SK-N-SH (cell line): ENCODE results near the gene SLC24A4. TPM values are rescaled to one million over a fixed set of nuclear protein-coding genes. Genes with fewer than 3 reads are reported as not detected.

ENCODE experiments used
- CTCF ChIA-PET: fragments of 300-600, 350-600 bp; formaldehyde crosslinking; extraction: SDS; loops from one replicate; lab custom pipeline; 2021; lab: Yijun Ruan, JAX
- POLR2A ChIA-PET: fragments of 350-600 bp; sonication (Branson Sonifier 250); formaldehyde crosslinking; extraction: SDS; loops from one replicate; lab custom pipeline; 2020; ENCODE audit warnings: antibody characterized with exemption, inconsistent platforms; lab: Yijun Ruan, JAX
- DNase-seq: peaks from one replicate; pipeline ENCODE4 v3.0.0; 2012
- H2AFZ ChIP-seq: fragments of 200-600 bp; sonication (generic); 2 replicates; pipeline ENCODE4 v1.8.1; 2016; ENCODE audit warnings: antibody characterized with exemption, mild to moderate bottlenecking, low read depth
- H3F3A ChIP-seq: fragments of 200-600 bp; sonication (generic); replicated peaks from 2 replicates; pipeline ENCODE3; 2016; ENCODE audit warnings: antibody characterized with exemption, mild to moderate bottlenecking; ENCODE audit not compliant: insufficient read depth
- H3K27ac ChIP-seq, 2 experiments: fragments of 200-500 bp in 1 of 2; fragments of 200-600 bp in 1 of 2; sonication (Bioruptor generic) in 1 of 2; sonication (generic), shearing (Covaris generic) in 1 of 2; 2 replicates each; pipeline versions ENCODE4 v1.5.1 to v1.6.1; 2014 to 2016; ENCODE audit warnings: low read depth in 2 of 2, inconsistent platforms in 1 of 2, low read length in 1 of 2, mild to moderate bottlenecking in 1 of 2, mixed read lengths in 1 of 2
- H3K27me3 ChIP-seq: fragments of 200-600 bp; sonication (generic), shearing (Covaris generic); 2 replicates; pipeline ENCODE4 v1.6.1; 2016; ENCODE audit warnings: mixed run types; ENCODE audit not compliant: insufficient read depth
- H3K36me3 ChIP-seq, 2 experiments: fragments of 200-500 bp in 1 of 2; fragments of 200-600 bp in 1 of 2; sonication (Bioruptor generic) in 1 of 2; sonication (generic) in 1 of 2; replicated peaks in 1 of 2; 2 replicates each; pipeline versions ENCODE3 to v1.5.1; 2014 to 2016; ENCODE audit warnings: low read length in 1 of 2, mild to moderate bottlenecking in 1 of 2; ENCODE audit not compliant: insufficient read depth in 2 of 2, control insufficient read depth in 1 of 2
- H3K4me1 ChIP-seq, 2 experiments: fragments of 200-500 bp in 1 of 2; fragments of 200-600 bp in 1 of 2; sonication (Bioruptor generic) in 1 of 2; sonication (generic), shearing (Covaris generic) in 1 of 2; 2 replicates each; pipeline versions ENCODE4 v1.5.1 to v1.6.1; 2014 to 2016; ENCODE audit warnings: low read depth in 1 of 2, low read length in 1 of 2, mixed run types in 1 of 2; ENCODE audit not compliant: insufficient read depth in 2 of 2, control insufficient read depth in 1 of 2
- H3K4me2 ChIP-seq: fragments of 200-600 bp; sonication (generic), shearing (Covaris generic); 2 replicates; pipeline ENCODE4 v1.6.1; 2017; ENCODE audit warnings: mixed run types
- H3K4me3 ChIP-seq, 2 experiments: fragments of 200-500 bp in 1 of 2; fragments of 200-600 bp in 1 of 2; sonication (Bioruptor generic) in 1 of 2; sonication (generic), shearing (Covaris generic) in 1 of 2; 2 replicates each; pipeline versions ENCODE4 v1.5.1 to v1.8.1; 2014 to 2016; ENCODE audit warnings: low read depth in 2 of 2, inconsistent platforms in 1 of 2, low read length in 1 of 2, mild to moderate bottlenecking in 1 of 2, mixed read lengths in 1 of 2, moderate library complexity in 1 of 2
- H3K79me2 ChIP-seq: fragments of 200-600 bp; sonication (generic); 2 replicates; pipeline ENCODE4 v1.8.1; 2017; ENCODE audit warnings: mild to moderate bottlenecking; ENCODE audit not compliant: insufficient read depth
- H3K9ac ChIP-seq: fragments of 200-600 bp; sonication (generic); 2 replicates; pipeline ENCODE4 v1.6.1; 2017; ENCODE audit warnings: mixed run types
- H3K9me2 ChIP-seq: fragments of 200-600 bp; sonication (generic); 2 replicates; pipeline ENCODE4 v1.6.1; 2017; ENCODE audit warnings: mixed run types
- H3K9me3 ChIP-seq: fragments of 200-600 bp; sonication (generic); 2 replicates; pipeline ENCODE4 v1.6.1; 2017; ENCODE audit warnings: mixed run types, mild to moderate bottlenecking, moderate library complexity
- H4K20me1 ChIP-seq: fragments of 200-600 bp; sonication (generic); 2 replicates; pipeline ENCODE4 v1.6.1; 2017; ENCODE audit warnings: mild to moderate bottlenecking, mixed run types; ENCODE audit not compliant: insufficient read depth
- FOSL2 ChIP-seq: IDR thresholded peaks from 2 replicates; pipeline ENCODE4 v1.4.0; 2012; ENCODE audit warnings: low read depth, mild to moderate bottlenecking, moderate library complexity, borderline replicate concordance
- FOXM1 ChIP-seq: IDR thresholded peaks from 2 replicates; pipeline ENCODE4 v1.4.0; 2012; ENCODE audit warnings: low read depth, mild to moderate bottlenecking
- POLR2AphosphoS5 ChIP-seq: IDR thresholded peaks from 2 replicates; pipeline ENCODE4 v1.6.1; 2012; ENCODE audit warnings: low read depth, low read length
- SIN3A ChIP-seq: IDR thresholded peaks from 2 replicates; pipeline ENCODE4 v1.6.1; 2012; ENCODE audit warnings: low read depth, mild to moderate bottlenecking, low read length, moderate library complexity, borderline replicate concordance
- SMC3 ChIP-seq: IDR thresholded peaks from 2 replicates; pipeline ENCODE4 v1.6.1; 2012; ENCODE audit warnings: low read depth, low read length, improper control_type of control experiment
- YY1 ChIP-seq: IDR thresholded peaks from 2 replicates; pipeline ENCODE4 v1.4.0; 2012; ENCODE audit warnings: low read depth, mild to moderate bottlenecking
- WGBS: methylation state at CpG from one replicate; pipeline ENCODE4 v1.1.6; 2017; ENCODE audit warnings: low lambda C conversion rate; 5-methylcytosine and 5-hydroxymethylcytosine counted together
- polyA plus RNA-seq, 3 experiments: library from polyadenylated mRNA; depleted of rRNA; stranded (reverse); fragments of >200 nt; gene quantifications; 2 replicates each; pipeline ENCODE4 v1.2.3, GENCODE V29; 2012
- TF ChIP-seq, protein P1 (sequence below): fragments of 200-600 bp; sonication (generic); IDR thresholded peaks from 2 replicates; pipeline ENCODE4 v1.6.1; 2017; ENCODE audit warnings: antibody characterized with exemption, mild to moderate bottlenecking, moderate library complexity
- TF ChIP-seq, protein P2 (sequence below): IDR thresholded peaks from 2 replicates; pipeline ENCODE4 v1.4.0; 2012; ENCODE audit warnings: low read depth, borderline replicate concordance
- TF ChIP-seq, protein P3 (sequence below): IDR thresholded peaks from 2 replicates; pipeline ENCODE4; 2012
- TF ChIP-seq, protein P4 (sequence below): fragments of 150-350 bp; IDR thresholded peaks from 2 replicates; pipeline ENCODE4 v1.6.1; 2017; ENCODE audit warnings: antibody characterized with exemption, low read length, low read depth, borderline replicate concordance

SLC24A4 gene
- polyA plus RNA-seq, 1 of the 3 experiments (the other 2 are of a cell fraction), result 0.07 TPM

DNA sequence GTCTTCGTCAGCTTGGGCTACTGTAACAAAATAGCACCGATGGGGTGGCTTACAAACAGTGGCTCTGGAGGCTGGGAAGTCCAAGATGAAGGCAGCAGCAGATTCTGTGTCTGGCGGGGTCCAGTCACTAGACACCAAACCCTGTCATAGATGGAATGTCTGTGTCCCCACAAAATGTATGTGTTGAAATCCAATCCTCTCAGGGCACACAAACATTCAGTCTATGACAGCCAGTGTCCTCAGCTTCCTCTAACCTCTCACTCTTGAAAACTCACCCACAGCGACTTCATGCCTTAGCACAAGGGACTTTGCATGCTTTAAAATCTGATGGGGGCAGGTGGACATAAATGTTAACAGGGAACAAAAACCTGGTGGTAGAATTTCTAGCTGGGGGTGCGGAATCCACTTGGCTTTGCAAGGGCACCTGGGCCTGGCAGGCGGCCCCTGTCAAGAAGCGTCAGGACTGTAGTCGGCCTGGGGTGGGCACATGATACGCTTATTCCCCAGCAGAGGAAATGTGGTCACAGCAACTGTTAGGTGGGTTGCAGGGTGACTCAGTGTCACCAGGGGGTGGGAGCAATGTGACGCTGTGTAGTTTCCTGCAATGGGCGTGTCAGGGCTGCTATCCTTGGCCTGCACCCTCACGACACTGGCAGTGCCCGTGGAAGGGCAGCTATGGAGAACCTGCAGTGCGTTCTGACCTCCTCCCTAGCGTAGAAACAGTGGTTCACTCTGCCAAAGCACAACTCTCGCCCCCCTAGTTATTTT lies 208.3 kb downstream of the SLC24A4 start:
- H2AFZ ChIP-seq, result no peak overlapping the region
- WGBS, result 74% methylated on average over 15 of the region's 16 CpGs
- peaks cover 0 to 16% of the 10 kb centered on the region in 2 experiments; a peak in 1 of 4 replicates for H3K4me1 ChIP-seq
- H3F3A ChIP-seq, result peaks cover 17% of the 10 kb centered on the region
- no peaks in the 10 kb centered on the region for H3K9me2 ChIP-seq
- H3K4me3 ChIP-seq, result no peak overlapping the region
- H3K27me3 ChIP-seq, result no peaks in the 10 kb centered on the region
- ChIA-PET POLR2A (no interaction called here), CTCF (no interaction called here)
- TF ChIP-seq, protein P1, sequence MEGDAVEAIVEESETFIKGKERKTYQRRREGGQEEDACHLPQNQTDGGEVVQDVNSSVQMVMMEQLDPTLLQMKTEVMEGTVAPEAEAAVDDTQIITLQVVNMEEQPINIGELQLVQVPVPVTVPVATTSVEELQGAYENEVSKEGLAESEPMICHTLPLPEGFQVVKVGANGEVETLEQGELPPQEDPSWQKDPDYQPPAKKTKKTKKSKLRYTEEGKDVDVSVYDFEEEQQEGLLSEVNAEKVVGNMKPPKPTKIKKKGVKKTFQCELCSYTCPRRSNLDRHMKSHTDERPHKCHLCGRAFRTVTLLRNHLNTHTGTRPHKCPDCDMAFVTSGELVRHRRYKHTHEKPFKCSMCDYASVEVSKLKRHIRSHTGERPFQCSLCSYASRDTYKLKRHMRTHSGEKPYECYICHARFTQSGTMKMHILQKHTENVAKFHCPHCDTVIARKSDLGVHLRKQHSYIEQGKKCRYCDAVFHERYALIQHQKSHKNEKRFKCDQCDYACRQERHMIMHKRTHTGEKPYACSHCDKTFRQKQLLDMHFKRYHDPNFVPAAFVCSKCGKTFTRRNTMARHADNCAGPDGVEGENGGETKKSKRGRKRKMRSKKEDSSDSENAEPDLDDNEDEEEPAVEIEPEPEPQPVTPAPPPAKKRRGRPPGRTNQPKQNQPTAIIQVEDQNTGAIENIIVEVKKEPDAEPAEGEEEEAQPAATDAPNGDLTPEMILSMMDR, result no peak
- TF ChIP-seq FOSL2 (no peak), POLR2AphosphoS5 (no peak), SIN3A (no peak), YY1 (no peak), FOXM1 (no peak), SMC3 (no peak)
- TF ChIP-seq, protein P2, sequence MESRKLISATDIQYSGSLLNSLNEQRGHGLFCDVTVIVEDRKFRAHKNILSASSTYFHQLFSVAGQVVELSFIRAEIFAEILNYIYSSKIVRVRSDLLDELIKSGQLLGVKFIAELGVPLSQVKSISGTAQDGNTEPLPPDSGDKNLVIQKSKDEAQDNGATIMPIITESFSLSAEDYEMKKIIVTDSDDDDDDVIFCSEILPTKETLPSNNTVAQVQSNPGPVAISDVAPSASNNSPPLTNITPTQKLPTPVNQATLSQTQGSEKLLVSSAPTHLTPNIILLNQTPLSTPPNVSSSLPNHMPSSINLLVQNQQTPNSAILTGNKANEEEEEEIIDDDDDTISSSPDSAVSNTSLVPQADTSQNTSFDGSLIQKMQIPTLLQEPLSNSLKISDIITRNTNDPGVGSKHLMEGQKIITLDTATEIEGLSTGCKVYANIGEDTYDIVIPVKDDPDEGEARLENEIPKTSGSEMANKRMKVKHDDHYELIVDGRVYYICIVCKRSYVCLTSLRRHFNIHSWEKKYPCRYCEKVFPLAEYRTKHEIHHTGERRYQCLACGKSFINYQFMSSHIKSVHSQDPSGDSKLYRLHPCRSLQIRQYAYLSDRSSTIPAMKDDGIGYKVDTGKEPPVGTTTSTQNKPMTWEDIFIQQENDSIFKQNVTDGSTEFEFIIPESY, result no peak
- TF ChIP-seq, protein P3, sequence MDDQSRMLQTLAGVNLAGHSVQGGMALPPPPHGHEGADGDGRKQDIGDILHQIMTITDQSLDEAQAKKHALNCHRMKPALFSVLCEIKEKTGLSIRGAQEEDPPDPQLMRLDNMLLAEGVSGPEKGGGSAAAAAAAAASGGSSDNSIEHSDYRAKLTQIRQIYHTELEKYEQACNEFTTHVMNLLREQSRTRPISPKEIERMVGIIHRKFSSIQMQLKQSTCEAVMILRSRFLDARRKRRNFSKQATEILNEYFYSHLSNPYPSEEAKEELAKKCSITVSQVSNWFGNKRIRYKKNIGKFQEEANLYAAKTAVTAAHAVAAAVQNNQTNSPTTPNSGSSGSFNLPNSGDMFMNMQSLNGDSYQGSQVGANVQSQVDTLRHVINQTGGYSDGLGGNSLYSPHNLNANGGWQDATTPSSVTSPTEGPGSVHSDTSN, result no peak
- TF ChIP-seq, protein P4, sequence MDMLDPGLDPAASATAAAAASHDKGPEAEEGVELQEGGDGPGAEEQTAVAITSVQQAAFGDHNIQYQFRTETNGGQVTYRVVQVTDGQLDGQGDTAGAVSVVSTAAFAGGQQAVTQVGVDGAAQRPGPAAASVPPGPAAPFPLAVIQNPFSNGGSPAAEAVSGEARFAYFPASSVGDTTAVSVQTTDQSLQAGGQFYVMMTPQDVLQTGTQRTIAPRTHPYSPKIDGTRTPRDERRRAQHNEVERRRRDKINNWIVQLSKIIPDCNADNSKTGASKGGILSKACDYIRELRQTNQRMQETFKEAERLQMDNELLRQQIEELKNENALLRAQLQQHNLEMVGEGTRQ, result no peak
- no peaks in the 10 kb centered on the region for H3K36me3 ChIP-seq
- peaks cover 67% of the 10 kb centered on the region for H3K79me2 ChIP-seq
- H4K20me1 ChIP-seq, result 0 out of 2 replicates have a peak, but pooled peaks cover 5% of the 10 kb centered on the region
- H3K27ac ChIP-seq, result no peak overlapping the region
- H3K9ac ChIP-seq, result no peak overlapping the region
- no peak overlapping the region for H3K4me2 ChIP-seq
- no peaks in the 10 kb centered on the region for H3K9me3 ChIP-seq
- DNase-seq, result no peak
